ENCODE measurements around the gene SDK2.

DNA sequence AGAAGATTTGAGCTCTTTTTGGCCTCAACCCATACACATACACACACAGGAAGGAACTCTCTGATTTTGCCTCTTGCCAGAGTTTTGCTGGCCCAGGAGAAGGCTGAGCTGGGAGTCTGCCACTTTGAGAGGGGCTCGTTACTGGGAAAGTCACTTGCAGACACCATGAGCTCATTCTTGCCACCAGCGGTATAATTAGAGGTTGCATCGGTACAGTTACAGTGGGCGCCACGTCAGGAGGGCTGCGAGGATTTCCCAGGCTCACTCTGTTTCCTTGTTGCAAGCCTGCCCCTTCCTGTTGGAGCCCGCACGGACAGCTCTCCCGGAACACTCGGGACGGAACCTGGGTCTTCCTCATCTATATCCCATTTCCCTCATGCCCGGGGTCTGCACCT is 3.1 kb upstream of the SDK2 start:
- TF ChIP-seq, protein P1, sequence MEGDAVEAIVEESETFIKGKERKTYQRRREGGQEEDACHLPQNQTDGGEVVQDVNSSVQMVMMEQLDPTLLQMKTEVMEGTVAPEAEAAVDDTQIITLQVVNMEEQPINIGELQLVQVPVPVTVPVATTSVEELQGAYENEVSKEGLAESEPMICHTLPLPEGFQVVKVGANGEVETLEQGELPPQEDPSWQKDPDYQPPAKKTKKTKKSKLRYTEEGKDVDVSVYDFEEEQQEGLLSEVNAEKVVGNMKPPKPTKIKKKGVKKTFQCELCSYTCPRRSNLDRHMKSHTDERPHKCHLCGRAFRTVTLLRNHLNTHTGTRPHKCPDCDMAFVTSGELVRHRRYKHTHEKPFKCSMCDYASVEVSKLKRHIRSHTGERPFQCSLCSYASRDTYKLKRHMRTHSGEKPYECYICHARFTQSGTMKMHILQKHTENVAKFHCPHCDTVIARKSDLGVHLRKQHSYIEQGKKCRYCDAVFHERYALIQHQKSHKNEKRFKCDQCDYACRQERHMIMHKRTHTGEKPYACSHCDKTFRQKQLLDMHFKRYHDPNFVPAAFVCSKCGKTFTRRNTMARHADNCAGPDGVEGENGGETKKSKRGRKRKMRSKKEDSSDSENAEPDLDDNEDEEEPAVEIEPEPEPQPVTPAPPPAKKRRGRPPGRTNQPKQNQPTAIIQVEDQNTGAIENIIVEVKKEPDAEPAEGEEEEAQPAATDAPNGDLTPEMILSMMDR (conservative IDR thresholded peaks at IDR 0.05; ENCODE audit: low read depth, low read length), result no peak
- TF ChIP-seq SMC3 (IDR thresholded peaks at IDR 0.05; ENCODE audit: low read depth, low read length) (no peak), FOS (IDR thresholded peaks at IDR 0.05; ENCODE audit: low read depth, low read length) (no peak), RAD21 (IDR thresholded peaks at IDR 0.05; ENCODE audit: low read length) (no peak), RFX5 (IDR thresholded peaks at IDR 0.05; ENCODE audit: low read depth, low read length) (no peak), POLR2A (IDR thresholded peaks at IDR 0.05; ENCODE audit: low read depth, low read length) (no peak), RCOR1 (IDR thresholded peaks at IDR 0.05; ENCODE audit: insufficient replicate concordance, low read length) (no peak), BHLHE40 (IDR thresholded peaks at IDR 0.05; ENCODE audit: low read depth, low read length) (no peak), CEBPB (IDR thresholded peaks at IDR 0.05; ENCODE audit: low read depth, low read length) (no peak), CHD1 (IDR thresholded peaks at IDR 0.05; ENCODE audit: low read depth, low read length) (no peak), NFE2L2 (IDR thresholded peaks at IDR 0.05; ENCODE audit: low read depth, low read length) (no peak), MXI1 (IDR thresholded peaks at IDR 0.05; ENCODE audit: borderline replicate concordance, low read depth, low read length) (no peak)
- TF ChIP-seq, protein P2, sequence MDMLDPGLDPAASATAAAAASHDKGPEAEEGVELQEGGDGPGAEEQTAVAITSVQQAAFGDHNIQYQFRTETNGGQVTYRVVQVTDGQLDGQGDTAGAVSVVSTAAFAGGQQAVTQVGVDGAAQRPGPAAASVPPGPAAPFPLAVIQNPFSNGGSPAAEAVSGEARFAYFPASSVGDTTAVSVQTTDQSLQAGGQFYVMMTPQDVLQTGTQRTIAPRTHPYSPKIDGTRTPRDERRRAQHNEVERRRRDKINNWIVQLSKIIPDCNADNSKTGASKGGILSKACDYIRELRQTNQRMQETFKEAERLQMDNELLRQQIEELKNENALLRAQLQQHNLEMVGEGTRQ (IDR thresholded peaks at IDR 0.05; ENCODE audit: low read depth, low read length), result no peak
